ENCODE results near the gene C10orf53.

Gene C10orf53, protein sequence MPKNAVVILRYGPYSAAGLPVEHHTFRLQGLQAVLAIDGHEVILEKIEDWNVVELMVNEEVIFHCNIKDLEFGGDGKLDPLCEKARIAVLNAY

DNA sequence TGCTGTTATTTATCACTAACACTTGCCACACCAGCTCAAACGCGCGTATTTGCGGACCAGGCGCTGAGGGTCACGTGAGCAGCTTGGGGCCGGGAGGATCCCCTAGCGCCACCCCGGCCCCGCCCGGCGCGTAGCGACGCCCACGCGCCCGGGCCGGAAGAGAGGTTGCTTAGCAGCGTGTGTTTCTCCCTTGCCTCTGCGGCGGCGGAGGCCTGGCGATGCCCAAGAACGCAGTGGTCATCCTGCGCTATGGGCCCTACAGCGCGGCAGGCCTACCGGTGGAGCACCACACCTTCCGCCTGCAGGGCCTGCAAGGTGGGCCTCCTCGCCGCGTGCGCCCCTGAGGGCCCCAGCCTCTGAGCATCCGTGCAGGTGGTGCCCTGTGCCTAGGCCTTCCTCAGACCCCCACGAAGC is at the start of gene C10orf53:
C10orf53 (plus strand) TSS at position 172 of the 414 bp plus-strand sequence; CDS start at position 219, 47 bp downstream.
- no peak for DNase-seq

DNA sequence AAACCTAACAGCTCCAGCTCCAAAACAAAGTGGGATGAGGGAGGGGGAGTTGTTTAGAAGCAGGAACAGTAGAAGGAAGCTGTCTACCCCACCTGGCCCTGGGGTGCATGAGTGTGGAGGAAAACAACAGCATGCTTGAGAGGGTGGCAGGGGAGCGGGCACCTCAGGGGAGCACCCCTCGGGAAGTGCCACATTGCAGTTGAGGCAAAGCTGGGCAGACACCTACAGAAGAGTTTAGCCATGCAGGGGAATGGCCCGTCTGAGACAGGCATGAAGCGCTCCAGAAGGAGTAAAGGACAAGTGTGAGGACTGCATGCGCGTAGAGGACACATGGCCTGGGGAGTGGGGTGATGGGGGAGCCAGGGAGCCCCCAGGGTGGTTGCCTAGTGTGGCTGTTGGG is 47.5 kb upstream of the C10orf53 start:
- DNase-seq = no peak

DNA sequence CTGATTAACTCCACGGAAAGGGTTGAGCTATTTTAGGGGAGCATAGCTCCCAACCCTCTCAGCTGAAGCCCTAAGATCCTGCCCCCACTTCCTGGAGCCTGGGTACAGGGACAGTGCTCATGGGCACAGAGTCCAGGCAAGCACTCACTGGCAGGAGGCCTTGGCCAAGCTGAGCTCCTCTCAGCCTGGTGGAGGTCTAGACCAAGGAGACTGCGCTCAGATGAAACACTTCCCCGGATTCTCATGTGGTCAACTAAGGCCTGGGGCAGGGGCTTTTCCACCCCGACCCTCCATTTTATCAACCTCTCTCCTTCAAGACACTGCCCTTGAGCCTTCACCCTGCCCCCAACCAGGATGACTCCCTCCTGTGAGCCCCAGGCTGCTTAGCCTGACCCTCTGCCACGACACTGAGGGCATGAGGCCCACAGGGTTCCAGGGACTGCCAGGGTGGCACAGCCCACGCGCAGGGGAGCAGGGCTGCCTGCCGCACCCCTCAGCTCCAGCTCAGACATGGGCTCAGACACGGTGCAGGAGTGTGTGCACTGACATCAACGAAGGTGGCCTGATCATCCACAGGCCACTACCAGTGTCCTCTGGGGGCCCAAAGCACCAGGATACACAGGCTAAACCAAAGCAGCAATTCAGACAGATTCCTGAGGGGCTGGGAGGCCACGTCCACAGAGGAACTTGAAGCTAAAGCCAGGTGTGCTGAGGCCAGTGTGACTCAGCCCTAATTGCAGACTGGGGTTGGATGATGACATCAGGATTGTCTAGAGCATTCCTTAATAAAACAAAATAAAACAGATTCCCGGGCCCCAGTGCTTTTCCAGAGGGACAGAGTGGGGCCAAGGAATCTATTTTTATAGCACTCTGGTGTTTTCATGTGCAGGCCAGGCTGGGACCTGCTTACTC is 46.8 kb upstream of the C10orf53 start:
- DNase-seq = no peak

GRCh38 chr10:49633327-49634068 is 46.0 kb upstream of the C10orf53 start:
- DNase-seq = no peak

- no peak for DNase-seq
These were observed 45.3 kb upstream of the C10orf53 start for GRCh38 chr10:49634069-49634660.

DNA sequence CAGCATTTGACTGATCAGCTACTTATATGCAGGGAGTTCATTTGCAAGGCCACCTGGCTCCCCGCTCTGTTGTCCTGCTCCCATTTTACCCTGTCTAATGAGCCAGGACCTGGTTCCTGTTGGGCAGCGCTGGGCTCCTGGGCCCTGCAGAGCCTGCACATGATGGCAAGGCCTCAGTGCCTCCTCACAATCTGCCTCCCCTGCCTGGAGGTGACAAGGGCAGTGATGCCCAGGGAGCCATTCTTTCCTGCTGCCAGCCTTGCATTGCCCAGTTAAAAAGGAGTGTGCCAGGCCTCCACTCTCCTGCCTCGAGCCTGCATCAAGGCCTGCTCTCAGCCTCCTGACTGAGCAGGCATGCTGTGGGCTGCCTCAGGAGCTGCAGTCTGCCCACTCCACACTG is 37.1 kb upstream of the C10orf53 start:
- no peak for DNase-seq

DNA sequence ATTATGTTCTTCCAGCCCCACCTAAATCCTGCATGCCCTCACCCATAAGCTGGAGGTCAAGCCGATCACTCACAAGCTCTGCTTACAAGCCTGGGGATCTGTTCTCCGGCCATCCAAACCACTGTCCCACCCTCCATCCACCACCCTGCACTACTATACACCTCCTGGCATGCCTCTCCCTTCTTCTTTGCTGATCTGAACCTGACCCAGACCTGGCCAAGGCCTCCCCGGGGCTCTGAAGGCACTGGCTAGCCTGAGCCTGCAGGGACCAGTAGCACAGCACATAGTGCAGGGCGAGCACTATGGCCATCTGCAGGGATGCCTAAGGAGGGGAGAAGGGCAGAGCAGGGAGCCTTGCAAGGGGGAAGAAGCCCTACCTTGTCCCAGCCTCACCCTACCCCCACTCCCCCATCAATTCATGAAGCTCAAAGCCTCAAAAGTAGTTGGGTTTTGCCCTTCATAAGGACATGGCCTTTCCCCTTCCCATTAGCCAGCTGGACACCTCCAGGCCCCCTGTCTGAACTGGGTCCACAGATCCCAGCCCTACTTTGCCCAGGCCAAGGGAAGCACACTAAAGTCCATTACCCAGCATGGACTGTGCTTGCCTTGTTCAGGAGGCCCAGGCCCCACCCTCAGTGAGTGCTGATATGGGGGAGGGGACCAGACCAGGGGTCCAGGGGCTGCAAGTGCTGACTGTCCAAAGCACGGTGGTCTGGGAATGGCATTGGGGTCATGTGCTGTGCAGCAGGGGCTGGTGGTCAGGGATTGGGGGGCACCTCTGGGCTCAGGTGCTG is 36.0 kb upstream of the C10orf53 start:
- DNase-seq = no peak

DNA sequence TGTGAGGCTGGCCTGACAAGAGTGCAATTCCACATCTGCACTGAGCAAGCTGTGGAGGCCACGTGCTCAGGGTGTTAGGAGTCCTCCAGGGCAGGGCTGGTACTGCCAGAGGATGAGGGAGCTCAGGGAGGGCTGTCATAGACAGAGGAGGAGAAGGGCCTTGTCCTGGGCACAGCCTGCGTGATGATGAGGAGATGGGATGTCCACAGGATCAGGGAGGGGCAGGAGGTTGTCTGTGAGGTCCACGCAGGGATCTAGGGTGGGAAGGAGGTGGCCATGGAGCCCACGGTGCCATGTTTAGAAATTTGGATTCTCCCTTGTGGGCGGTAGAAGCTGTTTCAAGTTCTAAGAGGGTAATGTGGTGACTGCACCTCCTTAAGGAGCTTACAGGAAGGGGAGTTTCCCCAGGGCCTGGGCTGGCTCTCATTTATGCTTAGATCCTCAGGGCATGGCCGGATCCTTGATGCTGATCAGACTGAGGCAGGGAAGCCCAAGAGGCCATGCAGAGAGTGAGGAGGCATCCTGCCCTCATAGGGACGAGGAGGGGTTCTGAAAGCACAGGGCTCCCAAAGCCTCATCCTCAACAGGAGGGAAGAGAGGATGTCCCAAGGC is 35.3 kb upstream of the C10orf53 start:
- no peak for DNase-seq

- no peak for DNase-seq
These were observed 34.0 kb upstream of the C10orf53 start for GRCh38 chr10:49645417-49645816.

GRCh38 chr10:49645871-49646870 is 33.3 kb upstream of the C10orf53 start:
- no peak for DNase-seq

GRCh38 chr10:49647554-49647953 is 31.9 kb upstream of the C10orf53 start:
- no peak for DNase-seq

GRCh38 chr10:49647985-49648795 is 31.3 kb upstream of the C10orf53 start:
- no peak for DNase-seq

- no peak for DNase-seq
These were observed 30.2 kb upstream of the C10orf53 start for GRCh38 chr10:49649294-49649693.

GRCh38 chr10:49649936-49650723 is 29.3 kb upstream of the C10orf53 start:
- DNase-seq = no peak

- DNase-seq = no peak
These were observed 28.8 kb upstream of the C10orf53 start for GRCh38 chr10:49650724-49651034.

GRCh38 chr10:49651039-49651835 is 28.2 kb upstream of the C10orf53 start:
- DNase-seq = no peak

GRCh38 chr10:49651917-49652316 is 27.5 kb upstream of the C10orf53 start:
- DNase-seq = no peak
